DMS79 treated with DMSO at 0.1 percent for 48 hours (cell line): ENCODE measurements around the gene MOGAT1.
"Not testable (repeated sequence)": the region's sequence is repeated elsewhere in the genome, so short reads cannot be mapped to it uniquely, and the experiment has no call there.

Source experiments
- DNase-seq: peaks from one replicate; lab custom pipeline; 2025; lab: John Stamatoyannopoulos, UW

MOGAT1 gene

DNA sequence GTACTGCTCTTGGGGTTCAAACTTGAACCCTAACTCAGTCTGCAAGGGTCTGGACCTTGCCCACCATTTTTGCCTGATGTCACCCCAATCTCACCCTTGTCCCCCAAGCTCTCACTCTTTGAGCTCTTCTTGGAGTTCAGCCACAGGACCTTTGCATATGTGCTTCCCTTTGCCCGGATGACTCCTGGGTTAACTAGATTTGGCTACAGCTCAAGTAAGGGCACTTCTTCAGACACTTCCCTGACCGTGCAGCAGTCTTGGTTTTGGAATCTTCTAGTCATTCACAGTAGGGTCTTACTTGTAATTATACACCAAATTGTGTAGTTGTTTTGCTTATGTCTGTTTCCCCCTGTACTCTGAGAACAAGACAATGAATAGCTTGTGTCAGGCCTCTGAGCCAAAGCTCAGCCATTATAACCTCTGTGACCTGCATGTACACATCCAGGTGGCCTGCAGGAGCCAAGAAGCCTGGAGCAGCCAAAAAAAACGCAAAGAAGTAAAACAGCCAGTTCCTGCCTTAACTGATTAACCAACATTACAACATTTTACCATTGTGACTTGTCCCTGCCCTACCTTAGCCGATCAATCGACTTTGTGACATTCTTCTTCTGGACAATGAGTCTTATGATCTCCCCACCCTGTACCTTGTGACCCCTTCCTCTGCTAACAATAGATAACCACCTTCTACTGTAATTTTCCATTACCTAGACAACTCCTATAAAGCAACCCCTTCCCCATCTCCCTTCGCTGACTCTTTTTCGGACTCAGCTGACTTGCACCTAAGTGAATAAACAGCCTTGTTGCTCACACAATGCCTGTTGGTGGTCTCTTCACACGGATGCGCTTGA, 1.0 kb upstream of the MOGAT1 start:
- no peak for DNase-seq

DNA sequence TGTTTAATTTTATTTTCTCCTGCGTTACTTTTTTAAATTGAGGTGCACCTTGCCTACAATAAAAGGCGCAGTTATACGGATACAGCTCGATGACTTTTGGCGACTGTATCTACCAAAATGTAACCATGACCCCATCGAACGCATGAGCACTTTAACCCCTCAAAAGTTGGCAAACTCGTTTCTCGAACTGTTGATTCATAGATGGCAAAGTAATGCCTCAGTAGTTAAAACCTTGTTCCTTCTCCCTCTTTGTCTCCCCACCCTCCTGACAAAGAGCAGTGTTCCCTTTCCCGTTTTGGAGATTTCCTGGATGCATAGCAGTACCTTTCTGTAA, 577 bp downstream of the MOGAT1 start:
- no peak for DNase-seq

DNA sequence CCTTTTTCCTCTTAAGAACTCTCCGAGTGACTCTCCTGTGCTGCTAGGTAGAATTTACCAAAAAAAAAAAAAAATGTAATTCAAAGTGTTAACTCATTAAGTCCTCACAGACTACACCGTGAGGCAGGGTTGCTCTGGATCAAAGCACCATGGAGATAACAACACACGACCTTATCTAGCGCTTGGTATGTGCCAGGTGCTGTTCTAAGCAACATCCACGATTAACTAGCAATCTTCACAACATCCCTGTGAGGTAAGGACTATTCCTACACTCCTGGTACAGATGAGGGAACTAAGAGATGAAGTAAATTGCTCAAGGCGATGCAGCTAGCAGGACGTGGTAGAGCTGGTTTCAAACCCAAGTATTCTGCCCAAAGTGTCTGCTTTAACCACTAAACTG, 1.8 kb downstream of the MOGAT1 start:
- DNase-seq, result no peak

DNA sequence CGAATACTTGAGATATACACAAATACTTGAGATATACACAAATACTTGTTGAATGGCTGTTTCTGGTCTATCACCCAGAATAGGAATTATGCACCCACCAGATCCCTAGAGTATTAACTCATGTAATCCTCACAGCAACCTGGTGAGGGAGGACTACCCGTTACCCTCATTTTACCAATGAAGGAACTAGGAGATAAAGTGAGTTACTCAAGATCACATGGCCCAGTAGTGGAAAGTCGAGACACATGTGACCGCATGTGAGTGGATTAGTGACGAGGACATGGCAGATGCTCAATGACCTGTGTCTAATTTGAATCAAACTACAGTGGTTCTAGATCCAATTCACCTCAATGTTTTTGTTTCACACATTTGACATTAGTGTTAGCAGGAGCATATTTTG, 2.4 kb downstream of the MOGAT1 start:
- DNase-seq, result no peak

DNA sequence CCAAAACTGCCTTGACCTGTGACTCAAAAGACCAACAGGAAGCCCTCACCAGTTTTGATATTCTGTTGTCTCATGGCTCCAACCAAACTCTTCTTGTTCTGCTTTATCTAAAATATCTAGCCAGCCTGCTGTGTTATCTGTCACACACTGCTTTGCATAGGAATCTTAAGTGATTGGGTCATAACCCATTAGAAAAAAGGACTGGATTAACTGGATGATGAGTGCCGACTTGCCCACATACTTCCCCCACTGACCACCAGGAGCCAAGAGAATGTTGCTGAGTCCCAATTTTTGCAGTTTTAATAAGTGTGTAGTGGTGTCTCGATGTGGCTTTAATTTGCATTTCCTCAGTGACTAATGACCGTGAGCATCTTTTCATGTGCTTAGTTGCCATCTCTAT, 6.5 kb downstream of the MOGAT1 start:
- DNase-seq, result no peak

DNA sequence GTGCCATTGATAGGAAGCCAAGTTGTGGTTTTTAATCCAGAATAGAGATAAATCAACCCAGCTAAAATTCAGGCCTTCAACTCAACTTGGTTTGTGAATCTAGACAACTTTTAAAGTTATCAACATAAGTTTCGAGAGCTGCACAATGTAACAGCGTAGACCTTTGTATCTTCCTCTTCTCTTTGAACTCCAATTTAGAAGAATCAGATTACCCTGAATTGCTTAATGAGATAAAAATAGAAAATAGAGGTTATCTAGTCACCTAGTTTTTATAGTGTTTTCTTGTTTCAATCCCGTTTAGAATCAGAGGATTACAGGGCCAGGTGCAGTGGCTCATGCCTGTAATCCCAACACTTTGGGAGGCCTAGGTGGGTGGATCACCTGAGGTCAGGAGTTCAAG, 12.3 kb downstream of the MOGAT1 start:
- DNase-seq, result no peak

DNA sequence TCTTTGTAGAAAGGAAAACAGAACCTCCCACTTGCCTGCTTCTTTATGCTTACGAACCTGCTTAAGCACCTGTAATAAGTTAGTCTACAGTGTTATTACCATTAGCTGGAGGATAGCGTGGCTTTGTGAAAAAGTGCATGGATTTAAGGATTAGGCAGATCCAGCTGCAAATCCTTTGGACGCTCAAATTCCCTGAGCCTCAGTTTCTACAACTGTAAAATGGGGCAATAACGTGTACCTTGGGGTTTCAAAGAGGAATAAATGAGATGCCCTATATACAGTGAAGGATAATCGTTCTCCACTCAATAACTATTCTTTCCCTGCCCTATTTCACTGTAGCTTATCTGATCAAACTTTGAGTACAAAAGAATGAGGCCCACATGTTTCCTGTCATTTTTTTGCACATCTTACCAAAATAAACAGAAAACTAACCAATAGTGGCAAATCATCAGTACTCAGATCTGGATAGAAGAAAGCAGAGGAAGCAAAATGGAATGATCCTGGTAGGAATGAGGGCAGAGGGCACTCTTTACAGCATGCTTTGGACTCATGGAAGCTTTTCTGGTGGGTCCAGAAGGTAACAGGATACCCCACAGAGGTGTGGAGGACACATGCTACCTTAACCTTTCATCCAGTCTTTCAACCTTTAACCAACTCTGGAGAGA, 14.8 kb downstream of the MOGAT1 start:
- no peak for DNase-seq

DNA sequence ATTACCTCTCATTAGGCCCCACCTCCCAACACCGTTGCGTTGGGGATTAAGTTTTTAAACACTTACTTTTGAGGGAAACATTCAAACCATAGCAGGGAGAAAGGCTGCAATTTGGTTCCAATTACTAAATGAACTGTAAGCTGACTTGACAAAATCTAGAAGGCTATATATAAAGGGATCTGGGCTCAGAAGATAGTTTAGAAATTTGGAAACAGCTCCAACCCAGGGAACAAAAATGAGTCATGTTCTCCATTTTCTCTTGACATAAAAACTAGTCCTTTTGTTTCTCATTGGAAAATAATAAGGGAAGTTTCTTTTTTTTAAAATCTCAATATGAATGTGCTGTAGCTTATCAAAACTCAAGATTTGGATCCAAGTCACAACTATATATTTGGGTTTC, 17.5 kb downstream of the MOGAT1 start:
- no peak for DNase-seq

DNA sequence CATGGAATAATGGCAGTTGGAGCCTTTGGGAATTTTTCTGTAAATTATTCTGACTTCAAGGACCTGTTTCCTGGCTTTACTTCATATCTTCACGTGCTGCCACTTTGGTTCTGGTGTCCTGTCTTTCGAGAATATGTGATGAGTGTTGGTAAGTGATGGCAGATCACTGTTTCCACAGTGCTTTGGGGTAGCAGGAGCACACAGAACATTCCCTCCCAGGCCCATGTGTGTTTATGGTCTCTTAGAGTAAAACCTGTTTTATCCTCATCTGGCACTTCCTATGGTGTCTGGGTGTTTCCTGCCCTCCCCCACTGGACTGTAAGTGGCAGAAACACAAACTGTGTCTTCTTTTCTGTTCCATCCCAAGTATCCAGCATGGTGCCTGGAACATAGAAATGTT, 17.9 kb downstream of the MOGAT1 start:
- DNase-seq, result no peak

DNA sequence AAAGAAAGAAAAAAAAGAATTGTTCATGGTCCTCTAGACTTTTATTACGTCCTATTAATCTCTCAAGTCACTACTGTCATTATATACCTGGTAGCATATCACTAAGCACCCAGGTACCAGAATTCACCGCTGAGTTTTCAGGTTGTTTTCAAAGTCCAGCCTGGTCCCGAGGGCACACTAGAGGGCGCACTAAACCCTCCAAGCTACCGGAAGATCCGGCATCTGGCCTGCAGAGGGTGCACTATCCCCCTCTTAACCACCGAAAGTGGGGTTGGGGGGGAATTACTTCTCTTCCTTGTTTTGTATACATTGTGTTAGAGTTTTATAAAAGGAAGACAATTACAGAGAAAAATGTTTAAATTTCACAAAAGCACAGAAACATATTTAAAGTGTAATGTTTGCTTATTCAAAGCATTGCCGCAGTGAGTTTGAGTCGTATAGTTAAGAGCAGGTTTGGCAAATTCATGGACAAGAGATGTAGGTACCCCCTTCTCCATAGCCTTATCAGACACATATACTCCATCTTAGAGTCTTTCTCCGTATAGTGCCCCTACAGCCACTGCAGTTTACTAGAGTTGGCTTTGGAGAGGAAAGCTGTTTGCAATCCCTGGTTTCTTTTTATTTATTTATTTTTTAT, 19.2 kb downstream of the MOGAT1 start:
- DNase-seq, result peak; percentile 19

DNA sequence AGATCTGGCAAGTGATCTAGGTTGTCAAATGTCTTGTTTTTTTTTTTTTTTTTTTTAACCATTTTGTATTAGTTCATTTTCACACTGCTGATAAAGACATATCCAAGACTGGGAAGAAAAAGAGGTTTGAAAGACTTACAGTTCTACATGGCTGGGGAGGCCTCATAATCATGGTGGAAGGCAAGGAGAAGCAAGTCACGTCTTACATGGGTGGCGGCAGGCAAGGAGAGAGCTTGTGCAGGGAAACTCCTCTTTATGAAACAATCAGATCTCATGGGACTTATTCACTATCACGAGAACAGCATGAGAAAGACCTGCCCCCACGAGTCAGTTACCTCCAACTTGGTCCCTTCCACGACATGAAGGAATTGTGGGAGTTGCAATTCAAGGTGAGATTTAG, 22.0 kb downstream of the MOGAT1 start:
- DNase-seq, result not testable (repeated sequence)

DNA sequence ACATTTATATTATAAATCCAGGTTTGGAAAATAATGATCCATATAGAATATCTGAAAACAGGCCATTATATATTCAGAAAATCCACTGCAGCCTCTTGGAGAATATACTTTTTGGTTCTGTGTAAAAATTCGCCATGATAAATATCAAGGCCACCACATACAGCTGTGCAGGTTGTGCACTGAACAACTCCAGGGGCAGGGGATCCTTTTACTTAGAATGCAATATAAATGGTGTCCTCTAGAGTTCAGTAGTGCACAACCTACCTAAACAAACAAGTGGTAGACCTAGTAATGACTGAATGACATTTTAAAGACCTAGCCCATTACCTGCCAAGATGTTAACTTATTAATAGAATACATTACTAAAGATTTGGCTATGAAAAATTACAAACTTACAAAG, 22.4 kb downstream of the MOGAT1 start:
- DNase-seq, result no peak

DNA sequence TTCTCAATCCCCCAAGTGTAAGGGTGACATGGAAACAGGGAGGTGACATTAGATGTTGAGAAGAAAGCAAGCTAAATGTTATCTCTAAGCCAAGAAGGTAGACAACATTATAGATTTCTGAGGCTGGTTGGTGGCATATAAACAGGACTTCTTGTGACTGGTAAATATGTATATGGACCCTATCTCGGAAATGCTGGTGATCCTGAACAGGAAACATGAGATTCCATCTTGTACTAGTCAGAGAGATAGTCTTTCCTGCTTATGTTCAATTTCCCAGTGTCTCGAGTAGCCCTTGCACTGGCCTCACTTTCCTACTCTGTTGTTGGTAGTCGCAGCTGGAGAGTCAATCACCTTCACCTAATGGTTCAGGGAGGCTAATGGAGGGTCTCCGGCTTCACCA, 26.8 kb downstream of the MOGAT1 start:
- no peak for DNase-seq

DNA sequence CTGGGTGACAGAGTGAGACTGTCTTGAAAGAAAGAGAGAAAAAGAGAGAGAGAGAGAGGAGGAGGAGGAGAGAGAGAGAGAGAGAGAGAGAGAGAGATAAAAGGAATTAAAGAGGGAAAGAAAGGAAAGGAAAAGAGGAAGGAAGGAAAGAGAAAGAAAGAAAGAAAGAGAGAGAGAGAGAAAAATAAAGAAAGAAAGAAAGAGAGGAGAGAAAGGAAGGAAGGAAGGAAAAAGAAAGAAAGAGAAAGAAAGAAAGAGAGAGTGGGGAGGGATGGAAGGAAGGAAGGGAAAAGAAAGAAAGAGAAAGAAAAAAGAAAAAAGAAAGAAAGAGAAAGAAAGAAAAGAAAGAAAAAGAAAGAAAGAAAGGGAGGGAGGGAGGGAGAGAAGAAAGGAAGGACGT, 29.8 kb downstream of the MOGAT1 start:
- DNase-seq, result no peak

DNA sequence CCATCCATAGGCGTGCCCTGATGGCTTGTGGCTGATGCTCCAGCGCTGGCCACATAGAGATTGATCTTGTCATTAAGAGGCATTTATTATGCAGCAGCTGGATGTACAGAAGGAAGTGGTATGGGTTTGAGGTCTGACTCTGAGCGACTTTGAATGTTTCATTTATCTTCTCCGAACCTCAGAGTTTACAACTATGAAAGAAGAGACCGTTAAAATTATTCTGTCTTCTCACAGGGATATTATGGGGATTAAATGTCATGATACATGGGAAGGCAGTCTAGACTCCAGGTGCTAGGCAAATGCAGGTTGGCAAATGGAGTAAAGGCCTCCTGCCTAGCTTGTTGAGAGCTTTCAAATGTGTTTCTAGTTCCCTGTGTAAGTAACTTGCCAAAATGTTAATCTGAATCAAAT, 30.3 kb downstream of the MOGAT1 start:
- no peak for DNase-seq

DNA sequence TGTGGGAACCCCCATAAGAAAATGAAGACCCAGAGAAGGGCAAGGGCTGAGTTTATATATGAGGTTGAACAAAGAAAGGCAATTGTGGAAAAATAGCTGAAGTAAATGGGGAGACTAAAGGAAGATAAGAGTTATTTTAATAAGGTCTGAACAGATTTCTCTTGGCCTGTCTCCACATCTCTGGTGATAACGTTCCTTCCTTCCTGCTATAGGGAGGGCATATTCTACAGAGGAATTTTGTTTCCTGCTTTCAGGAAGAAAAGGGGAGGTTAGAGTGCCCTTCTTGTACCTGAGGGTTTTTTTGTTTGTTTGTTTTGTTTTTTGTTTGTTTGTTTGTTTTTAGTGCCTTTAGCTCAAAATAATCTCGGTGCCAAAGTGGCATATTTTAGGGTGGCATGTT, 31.6 kb downstream of the MOGAT1 start:
- no peak for DNase-seq

DNA sequence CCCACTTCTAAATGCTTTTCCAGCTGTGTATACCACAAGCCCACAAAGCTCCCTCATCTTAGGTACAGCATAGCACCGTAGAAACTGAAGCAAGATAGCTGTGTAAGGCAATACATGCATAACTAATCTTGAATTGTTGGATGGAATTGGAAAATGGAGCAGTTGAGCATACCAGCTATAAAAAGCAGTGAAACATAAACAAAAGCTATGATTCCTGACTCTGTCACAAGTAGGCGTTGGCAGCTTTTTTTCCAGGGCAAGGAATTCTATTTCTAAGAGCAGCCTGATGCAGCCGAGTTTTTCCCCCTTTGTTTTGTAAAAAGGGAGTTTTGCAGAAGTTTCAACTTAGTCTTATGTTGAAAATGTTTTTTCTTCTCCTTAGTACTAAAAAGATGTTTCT, 32.4 kb downstream of the MOGAT1 start:
- no peak for DNase-seq

DNA sequence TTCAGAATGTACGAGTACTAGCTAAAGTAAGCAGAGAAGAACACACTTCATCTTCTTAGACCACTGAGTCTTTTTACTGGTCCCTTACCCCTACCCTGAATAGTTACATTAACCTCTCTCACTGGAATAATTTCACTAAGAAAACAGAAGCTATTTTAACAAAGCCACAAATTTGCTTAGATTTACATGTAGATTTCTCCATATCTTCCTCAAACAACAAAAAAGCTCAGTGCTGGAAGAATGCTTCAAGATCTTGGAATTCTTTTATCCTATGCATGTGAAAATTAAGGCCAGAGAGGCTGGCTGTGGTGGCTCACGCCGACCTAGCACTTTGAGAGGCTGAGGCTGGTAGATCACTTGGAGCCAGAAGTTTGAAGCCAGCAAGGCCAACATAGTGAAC, 35.2 kb downstream of the MOGAT1 start:
- DNase-seq, result no peak

DNA sequence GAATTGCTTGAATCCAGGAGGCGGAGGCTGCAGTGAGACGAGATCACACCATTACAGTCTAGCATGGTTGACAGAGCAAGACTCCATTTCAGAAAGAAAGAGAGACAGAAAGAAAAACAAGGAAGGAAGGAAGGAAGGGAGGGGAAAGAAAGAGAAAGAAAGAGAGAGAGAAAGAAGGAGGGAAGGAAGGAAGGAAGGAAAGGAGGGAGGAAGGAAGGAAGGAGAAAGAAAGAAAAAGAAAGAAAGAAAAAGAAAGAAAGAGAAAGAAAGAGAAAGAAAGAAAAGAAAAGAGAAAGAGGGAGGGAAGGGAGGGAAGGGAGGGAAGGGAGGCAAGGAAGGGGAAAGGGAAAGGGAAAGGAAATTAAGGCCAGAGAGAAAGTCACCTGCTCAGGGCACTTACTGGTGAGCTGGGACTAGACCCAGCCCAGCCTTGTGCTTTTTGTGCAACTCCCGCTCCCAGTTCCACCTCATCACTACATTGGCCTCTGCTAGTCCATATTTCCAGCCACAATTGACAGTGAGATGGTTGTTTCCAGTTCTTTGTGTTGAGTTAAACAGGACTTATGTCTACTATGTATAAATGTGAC, 35.7 kb downstream of the MOGAT1 start:
- DNase-seq, result no peak

DNA sequence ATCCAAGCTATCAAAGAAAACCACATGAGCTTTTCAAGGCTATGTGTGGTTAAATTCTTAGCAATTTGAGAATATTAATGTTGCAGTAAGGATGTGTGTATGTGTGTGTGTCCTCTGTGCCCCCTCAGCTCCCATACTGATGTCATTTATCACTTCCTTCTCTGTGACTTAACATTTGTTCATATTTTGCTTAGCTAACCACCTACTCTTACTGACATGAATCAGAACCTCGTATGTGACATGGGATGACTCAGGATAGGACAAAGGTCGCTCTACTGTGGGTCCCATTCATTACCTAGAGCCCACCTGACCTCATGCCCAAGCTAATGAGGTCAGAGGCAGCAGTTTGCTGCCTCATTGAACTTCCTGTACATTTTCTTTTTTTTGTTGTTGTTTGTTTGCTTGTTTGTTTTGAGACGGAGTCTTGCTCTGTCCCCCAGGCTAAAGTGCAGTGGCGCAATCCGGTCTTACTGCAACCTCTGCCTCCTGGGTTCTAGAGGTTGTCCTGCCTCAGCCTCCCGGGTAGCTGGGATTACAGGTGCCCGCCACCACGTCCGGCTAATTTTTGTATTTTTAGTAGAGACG, 36.3 kb downstream of the MOGAT1 start:
- no peak for DNase-seq

DNA sequence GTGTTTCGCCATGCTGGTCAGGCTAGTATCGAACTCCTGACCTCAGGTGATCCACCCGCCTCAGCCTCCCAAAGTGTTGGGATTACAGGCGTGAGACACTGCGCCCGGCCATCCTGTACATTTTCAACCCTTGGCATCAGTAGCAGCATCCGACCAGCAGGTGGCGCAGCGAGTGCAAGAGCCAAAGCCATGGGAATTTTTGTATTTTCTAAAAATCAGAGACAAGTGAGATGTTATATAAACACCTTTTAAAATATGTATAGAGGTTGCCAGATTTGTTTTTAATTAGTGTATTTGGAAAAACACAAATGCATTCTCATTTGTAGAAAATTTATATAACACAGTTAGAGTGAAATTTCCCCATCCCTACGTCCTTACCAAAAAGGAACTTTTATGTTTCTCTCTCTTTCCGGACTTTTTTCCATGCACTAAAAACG, 36.8 kb downstream of the MOGAT1 start:
- peak; percentile 46 for DNase-seq

DNA sequence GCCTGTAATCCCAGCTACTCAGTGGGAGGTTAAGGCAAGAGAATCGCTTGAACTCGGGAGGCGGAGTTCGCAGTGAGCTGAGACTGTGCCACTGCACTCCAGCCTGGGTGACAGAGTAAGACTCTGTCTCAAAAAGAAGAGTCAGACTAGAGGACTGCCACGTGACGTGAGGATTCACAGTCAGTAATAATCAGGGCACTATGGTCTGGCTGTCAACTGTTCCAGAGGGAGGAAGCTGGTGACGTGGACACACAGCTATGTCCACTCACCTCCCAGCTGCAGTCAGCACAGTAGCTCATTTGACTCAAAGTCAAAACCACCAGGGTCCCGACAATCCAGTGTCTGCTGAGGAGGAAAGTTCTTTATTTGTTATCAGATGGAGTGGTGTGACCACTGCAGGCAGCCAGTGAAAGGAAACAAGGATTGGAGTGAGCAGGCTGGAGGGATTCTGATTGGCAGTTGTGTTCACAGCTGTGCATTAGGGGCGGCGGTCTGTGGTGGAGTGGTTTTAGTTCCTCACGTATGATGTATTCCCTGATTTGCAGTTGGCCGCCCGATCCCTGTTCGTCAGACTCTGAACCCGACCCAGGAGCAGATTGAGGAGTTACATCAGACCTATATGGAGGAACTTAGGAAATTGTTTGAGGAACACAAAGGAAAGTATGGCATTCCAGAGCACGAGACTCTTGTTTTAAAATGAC, 37.9 kb downstream of the MOGAT1 start:
- no peak for DNase-seq
